ENCODE results near the gene SHCBP1L.

The SHCBP1L gene

DNA sequence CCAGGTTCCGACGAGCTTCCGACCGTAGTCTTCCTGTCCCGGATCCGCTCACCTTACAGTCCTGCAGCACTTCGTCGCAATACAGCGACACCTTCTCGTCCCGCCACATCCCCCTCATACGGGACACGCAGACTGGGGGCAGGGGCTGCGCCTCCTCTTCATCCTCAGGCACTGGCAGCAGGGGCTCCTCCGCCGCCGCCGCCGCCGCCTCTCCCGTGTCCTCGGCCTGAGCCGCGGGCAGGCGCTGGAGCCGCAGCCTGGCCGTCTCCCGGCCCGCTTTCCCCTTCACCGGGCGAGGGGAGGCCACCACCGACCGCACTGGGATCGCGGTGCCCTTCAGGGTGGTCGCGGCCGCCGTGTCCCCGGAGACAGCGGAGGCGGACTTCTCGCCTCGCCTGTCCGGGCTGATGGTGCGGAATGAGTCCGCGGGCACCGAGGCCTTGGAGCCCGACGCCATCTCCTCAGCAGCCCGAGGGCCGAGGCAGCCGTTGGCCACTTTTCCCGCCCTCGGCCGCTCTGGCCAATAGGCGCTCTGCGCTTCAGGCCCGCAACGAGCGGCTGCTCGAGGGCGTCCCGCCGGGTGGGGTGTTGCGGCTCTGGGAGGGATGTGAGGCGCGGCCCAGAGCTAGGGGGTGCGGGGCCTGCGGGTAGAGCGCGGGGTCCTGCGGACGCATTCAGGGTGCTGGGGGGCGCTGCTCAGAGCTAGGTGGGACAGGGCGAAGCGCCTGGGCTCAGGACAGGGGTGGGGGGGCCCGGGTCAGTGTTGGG is at the start of gene SHCBP1L:
TSS of gene SHCBP1L (minus strand) at position 490 of the 768 bp plus-strand sequence. CDS start at position 457, 33 bp downstream.
- no peak for DNase-seq (ENCODE audit: low read depth in 2 of 3, low spot score in 2 of 3)

DNA sequence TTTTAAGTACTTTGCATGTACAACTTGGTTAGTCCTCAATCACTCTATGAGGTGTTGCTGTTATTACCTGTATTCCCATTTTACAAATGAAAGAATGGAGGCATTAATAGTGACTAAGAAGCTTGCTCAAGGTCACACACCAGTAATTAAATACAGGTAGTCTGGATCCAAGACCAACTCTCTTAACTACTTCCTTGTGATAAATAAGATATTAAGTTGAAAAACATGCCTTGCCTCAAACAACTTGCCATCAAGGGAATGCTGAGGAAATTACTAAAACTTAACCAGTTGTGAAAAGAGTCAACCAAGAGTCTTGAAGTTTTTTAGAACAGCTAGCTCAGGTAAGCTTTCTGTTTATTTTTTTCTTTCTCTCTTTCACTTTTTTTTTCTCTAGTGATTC is 49.3 kb upstream of the SHCBP1L start:
- no peak for DNase-seq (ENCODE audit: low read depth in 2 of 3, low spot score in 2 of 3)

DNA sequence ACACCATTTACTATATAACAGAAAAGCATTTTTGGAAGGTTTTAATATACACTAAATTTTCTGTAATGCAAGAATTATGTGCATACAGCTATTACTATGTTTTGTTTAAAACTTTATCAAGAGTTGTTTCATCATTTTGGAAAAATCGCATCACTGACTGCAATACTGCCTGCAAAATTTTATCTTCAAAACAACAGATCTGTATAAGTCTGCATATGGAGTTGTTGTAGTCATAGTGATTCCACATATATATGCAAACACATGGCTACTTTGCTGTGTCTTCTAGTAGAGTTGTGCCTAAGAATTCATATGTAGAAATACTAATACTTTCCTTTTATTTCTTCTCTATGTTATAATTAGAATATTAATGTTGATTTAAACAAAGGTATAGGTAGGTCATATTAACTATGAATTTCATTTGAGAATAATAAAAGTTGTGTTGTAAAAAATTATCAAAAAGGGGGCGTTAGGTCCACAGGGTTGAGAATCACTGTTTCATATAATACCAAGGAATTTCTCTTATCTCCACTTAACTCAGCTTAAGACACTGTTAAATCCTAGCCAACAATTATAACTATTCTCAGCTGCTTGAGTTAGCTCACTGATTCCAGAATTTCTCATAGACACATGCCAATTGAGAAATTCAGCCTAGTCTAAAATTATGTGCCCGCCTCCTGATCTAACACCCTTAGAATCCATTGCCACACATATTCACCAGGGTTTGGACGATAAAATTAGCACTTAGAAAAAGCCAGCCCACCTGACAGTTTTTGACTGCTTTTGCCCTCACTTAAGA is 47.4 kb upstream of the SHCBP1L start:
- no peak for DNase-seq (ENCODE audit: low read depth in 2 of 3, low spot score in 2 of 3)

DNA sequence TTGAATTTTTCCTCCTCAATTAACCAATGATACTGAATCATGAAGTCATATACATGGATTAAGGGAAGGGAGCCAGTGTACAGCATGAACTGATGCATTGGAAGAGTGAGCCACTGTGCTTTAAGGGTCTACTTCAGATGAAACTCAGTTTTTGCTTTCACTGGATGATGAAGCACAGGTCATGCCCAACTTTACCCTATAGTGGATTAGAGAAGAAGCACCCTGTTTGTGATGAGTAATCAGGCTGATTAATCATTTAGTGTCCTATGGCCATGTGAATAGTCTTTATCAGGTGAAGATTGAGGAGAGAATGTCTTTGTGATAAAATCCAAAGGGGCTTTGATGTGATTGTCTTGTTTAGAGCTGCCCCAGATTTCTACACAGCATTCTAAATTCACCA is 45.5 kb upstream of the SHCBP1L start:
- no peak for DNase-seq (ENCODE audit: low read depth in 2 of 3, low spot score in 2 of 3)

DNA sequence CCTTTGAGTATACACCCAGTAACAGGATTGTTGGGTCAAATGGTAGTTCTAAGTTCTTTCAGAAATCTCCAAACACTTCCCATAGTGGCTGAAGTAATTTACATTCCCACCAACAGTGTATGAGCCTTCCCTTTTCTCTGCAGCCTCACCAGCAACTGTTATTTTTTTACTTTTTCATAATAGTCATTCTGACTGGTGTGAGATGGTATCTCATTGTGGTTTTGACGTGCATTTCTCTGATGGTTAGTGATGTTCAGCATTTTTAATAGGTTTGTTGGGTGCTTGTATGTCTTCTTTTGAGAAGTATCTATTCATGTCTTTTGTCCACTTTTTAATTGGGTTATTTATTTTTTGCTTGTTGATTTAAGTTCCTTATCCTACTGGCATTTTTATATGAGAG is 43.9 kb upstream of the SHCBP1L start:
- no peak for DNase-seq (ENCODE audit: low read depth in 2 of 3, low spot score in 2 of 3)

DNA sequence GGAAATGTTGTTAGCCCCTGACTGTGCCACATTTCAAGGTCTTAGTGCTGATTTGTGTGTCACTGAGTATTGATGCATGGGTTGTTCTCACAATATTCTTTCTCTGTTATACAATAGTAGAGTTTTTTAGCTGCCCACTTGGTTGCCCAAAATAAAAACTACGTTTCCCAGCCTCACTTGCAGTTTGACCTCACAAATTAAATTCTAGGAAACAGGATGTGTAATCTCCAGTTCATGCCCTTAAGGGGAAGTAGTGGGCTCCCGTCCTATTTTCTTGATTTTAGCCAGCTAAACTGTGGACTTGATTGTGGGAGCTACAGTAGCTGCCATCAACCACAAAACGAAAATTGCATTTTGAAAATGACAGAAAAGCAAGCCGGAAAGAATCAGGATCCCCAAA is 42.9 kb upstream of the SHCBP1L start:
- no peak for DNase-seq (ENCODE audit: low read depth in 2 of 3, low spot score in 2 of 3)

DNA sequence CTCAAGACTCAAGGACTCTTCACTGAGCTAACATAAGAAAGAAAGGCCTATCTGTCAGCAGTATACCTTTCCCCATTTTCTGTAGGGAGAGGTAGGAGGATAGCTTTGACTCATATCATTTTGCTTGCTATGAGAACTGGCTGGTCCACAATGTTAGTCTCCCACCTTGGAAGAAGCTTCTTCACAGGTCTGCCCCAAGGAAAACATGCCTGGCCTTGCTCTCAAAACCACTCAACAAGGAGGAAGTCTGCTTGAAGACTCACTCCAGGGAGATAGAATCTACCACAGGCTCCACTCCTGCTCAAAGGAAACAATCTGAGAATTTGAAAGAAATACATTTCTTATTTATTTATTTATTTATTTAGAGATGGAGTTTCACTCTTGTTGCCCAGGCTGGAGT is 40.8 kb upstream of the SHCBP1L start:
- no peak for DNase-seq (ENCODE audit: low read depth in 2 of 3, low spot score in 2 of 3)

DNA sequence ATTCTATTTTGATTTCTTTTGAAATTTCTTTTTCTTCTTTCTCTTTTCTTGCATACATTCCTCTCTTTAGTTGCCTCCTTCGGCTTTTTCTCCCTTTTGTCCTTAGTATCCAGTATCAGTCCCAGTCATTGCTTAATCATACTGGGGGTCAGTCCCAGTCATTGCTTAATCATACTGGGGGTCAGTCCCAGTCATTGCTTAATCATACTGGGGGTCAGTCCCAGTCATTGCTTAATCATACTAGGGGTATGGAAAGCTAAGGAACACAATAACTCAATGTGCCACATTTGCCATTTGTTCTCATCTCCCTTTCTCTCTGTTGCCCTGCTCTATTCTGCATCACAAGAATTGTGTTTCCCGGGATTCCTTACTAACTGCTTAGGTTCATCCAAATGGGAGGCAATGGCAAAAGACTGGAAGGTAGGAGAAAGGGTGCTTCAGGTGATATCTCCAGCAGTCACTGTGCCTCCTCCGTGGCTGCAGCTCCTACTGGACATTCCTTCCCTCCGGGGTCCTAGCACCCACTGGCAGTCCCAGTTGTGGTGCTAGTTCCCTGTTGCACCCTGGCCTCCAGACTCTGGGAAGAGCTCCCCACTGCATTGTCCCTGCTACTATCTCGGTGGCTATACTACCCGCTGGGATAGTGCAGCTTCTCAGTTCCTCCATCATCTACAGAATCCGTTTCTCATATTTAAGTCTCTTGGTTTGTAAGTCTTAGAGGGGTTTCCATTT is 37.6 kb upstream of the SHCBP1L start:
- DNase-seq (ENCODE audit: low read depth in 2 of 3, low spot score in 2 of 3): no peak

DNA sequence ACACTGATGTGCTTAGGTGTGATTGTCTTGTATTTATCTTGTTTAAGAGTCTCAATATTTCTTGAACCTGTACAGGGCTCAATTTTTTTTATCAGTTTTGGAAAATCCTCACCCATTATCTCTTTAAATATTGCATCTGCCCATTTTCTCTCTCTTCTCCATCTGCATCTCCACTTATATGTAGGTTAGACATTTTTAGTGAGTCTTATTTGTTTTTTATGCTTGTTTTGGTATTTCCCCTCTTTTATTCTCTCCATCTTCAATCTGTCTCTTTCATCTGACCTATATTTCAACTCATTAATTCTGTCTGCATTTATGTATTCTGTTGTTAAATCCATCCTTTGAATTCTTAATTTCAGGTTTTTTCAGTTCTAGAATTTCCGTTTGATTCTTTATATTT is 32.9 kb upstream of the SHCBP1L start:
- no peak for DNase-seq (ENCODE audit: low read depth in 2 of 3, low spot score in 2 of 3)

DNA sequence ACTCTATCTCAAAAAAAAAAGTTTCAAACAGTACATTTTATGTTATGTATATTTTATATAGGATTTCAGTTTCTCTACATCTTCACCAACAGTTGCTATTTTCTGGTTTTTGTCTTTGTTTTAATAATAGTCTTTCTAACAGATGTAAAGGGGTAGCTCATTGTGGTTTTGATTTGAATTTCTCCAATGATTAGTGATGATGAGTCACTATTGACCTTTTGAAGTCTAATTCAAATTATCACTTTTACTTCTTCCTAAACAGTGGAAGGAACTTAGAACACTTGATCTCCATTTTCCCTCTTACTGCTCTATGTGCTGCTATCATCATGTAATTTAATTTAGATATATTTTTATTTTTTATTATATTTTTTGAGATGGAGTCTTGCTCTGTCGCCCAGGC is 31.7 kb upstream of the SHCBP1L start:
- DNase-seq (ENCODE audit: low read depth in 2 of 3, low spot score in 2 of 3): no peak

DNA sequence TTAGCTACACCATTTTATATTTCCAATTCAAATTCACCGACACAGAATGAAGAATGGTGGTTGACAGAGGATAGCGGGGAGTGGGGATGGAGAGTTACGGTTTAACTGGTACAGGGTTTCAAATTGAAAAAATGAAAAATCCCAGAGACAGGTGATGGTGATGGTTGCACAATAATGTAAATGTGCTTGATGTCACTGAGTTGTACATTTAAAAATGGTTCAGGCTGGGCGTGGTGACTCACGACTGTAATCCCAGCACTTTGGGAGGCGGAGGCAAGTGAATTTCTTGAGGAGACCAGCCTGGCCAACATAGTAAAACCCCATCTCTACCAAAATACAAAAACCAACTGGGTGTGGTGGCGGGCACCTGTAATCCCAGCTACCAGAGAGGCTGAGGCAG is 31.2 kb upstream of the SHCBP1L start:
- DNase-seq (ENCODE audit: low read depth in 2 of 3, low spot score in 2 of 3): no peak

DNA sequence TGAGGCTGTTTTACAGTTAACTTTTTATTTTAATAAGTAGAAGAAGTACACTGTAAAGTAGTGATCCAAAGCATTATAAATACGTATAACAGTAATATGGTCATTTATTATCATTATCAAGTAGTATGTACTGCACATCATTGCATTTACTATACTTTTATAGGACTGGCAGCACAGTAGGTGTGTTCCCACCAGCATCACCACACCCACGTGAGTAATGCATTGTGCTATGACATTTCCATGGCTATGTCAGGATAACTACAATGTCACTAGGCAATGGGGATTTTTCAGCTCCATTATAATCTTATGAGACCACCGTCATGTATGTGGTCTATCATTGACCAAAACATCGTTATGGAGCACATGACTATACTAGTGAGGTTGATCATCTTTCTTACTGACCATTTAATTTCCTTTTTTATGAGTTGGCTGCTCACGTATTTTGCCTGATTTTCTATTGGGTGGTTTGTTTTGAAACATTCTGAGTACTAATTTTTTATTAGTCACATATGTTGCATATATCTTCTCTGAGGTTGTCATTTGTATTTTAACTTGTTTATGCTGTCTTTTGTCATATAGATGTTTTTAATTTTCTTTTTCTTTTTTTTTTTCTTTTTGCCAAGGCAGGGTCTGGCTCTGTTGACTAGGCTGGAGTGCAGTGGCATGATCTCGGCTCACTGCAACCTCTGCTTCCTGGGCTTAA is 25.3 kb upstream of the SHCBP1L start:
- no peak for DNase-seq (ENCODE audit: low read depth in 2 of 3, low spot score in 2 of 3)

DNA sequence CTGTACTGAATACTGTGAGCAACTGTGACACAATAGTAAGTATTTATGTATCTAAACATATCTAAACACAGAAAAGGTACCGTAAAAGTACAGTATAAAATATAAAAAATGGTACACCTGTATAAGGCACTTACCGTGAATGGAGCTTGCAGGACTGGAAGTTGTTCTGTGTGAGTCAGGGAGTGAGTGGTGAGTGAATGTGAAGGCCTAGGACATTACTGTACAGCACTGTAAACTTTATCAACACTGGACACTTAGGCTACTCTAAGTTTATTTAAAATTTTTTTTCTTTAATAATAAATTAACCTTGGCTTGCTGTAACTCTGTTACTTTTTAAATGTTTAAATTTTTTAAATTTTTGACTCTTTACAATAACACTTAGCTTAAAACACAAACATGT is 24.5 kb upstream of the SHCBP1L start:
- no peak for DNase-seq (ENCODE audit: low read depth in 2 of 3, low spot score in 2 of 3)

DNA sequence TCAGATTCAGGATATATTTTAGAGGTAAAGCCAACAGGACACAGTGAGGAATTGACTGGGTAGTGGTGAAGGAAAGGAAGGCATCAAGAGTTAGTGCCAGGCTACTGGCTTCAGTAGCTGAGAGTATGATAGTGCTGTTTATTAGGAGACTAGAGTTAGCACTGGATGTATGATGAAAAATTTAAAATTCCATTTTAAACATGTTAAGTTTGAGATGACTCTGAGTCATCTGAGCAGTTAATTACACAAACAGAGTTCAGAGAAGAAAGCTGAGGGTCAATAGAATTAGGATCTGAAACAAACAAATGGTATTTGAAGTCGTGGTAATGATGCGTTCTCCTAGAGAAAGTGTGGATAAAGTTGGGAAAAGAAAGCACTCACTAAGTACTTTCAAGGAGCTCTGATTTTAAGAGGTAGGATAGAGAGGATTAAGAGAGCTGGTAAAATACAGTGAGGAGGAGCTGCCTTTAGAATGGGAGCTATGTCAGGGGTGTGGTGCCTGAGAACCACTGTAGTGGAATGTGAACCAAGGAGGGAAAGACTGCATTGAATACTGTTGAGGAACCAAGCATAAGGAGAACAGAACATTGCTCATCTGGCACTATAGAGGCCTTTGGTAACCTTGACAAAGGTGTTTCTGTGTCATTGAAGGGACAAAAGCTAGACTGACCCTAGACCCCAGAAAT is 21.7 kb upstream of the SHCBP1L start:
- no peak for DNase-seq (ENCODE audit: low read depth in 2 of 3, low spot score in 2 of 3)

DNA sequence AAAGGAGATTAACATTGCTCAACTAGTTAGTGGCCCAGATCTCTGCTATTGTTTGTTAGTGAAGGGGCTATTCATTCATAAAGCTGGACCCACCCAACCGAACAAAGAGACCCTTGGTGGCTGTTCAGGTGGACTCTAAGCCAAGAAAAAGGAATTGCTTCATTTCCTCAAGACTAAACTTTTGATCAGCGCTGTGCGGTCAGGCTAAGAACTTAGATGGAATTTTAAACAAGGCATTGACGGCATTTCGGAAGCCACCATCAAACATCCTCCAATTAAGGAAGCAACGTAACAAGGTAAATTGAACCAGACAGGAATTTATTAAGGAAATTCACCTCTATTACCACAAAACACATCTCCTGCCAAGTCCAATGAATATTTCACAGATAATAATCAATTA is 19.9 kb upstream of the SHCBP1L start:
- DNase-seq (ENCODE audit: low read depth in 2 of 3, low spot score in 2 of 3): no peak

DNA sequence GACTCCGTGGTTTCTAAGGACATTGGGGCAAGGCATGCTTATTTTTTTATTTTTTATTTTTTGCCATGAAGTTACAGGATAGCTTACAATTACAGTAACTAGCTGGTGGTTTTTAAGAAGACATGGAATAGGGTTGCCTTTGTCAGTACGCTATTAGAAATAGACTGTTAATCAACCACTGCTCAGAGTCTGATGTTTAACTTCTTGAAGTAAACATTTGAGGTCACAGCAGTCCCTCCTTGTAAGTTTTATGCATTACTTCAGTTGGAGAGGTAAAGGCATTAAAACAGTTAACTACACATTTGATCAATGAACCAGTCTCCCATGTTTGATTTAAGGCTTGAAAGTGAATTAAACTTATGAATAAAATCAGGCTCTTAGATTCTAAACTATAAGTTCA is 19.3 kb upstream of the SHCBP1L start:
- DNase-seq (ENCODE audit: low read depth in 2 of 3, low spot score in 2 of 3): no peak

DNA sequence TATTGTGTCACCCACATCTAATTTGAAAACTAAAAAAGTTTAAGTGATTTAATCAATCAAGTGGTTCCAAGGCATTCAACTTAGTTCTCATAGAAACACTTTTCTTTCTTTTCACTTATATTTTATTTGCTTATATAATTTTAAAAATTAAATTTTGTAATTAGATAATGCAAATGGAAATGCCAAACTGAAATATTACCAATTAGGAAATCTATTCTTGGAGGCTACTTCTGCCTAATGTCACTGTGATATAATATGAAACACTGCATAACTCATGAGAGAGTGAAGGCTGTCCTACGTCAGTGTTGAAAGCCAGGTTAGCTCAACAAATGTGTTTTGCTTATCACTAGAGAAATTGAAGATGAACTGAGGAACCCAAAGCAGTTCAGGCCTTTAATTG is 18.3 kb upstream of the SHCBP1L start:
- DNase-seq (ENCODE audit: low read depth in 2 of 3, low spot score in 2 of 3): no peak

DNA sequence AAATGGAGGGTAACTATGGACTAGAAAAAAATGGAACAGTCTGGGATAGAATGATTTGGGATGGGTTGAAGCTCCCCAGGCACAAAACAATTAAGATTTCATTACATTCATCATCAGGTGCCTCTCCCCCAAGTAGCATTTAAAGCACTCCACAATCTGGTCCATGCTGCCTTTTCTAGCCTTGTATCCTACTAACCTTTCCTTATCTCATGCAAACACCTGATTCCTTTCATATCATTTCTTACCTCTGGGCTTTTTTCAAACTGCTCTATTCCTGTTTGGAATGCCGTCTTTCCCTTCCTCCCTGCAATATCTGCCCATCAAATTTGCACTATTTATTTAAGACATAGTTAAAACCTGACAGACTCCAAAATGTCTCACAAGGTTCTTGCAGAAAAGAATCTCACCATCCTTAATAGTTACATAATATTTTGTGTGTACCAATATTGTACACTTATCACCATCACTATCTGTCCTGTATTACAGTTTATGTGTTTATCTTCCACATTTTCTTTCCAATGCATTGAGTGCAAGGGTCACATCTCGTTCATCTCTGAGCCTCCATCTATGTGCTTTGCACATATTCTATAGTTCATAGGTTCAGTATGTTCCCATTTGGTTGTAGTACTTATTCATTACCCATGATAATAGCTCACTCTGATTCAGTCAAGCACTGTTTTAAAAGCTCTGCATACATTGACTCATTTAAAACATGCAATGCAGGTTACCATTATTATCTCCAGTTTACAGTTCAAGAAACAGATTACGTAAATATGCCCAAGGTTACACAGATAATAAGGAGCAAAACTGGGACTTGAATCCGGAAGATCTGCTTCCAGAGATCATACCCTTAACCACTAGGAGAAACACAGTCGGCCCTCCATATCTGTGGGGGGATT is 16.1 kb upstream of the SHCBP1L start:
- DNase-seq (ENCODE audit: low read depth in 2 of 3, low spot score in 2 of 3): no peak

DNA sequence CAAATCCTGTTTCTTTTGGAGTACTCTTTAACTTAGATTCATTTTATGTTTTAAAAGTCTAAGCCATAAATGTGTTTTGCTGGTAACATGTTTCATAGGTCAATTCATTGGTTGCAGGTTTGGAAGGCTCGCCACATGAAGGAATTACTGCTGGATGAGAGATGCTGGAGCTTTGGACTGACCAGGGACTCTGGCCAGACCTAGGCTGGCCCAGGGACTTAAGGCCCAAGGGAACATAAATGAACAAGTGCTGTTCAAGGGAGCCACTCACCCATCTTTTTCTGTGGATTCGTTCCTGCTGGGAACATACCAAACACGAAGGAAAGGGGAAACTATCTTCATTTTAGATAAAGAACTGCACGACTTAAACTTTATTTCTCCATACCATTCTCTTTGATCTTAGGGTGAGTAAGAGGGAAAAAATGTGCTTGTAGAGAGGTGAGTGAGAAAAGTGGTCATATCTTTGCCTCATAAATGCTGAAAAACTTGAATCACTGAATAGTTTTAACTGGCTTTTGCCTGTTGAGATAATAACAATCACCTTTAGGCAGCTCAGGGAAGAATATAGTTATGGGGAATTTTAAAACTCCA is 15.3 kb upstream of the SHCBP1L start:
- no peak for DNase-seq (ENCODE audit: low read depth in 2 of 3, low spot score in 2 of 3)

All from activated CD8-positive, alpha-beta memory T cell treated with anti-CD3 and anti-CD28 coated beads for 48 hours (primary cell).